HepG2 (cell line): ENCODE measurements around the gene RPS2. TPM values are rescaled to one million over a fixed set of nuclear protein-coding genes. Genes with fewer than 3 reads are reported as not detected.

Experiments
- FOSL1 ChIP-seq: sonication (generic); formaldehyde crosslinking; IDR thresholded peaks from 2 replicates; pipeline ENCODE4 v1.9.0; 2021; ENCODE audit warnings: missing genetic modification reagents, borderline replicate concordance
- GPN1 ChIP-seq: sonication (generic); formaldehyde crosslinking; IDR thresholded peaks from 2 replicates; pipeline ENCODE4 v1.5.1; 2020; ENCODE audit warnings: missing genetic modification reagents, borderline replicate concordance
- KLF13 ChIP-seq: sonication (generic); formaldehyde crosslinking; IDR thresholded peaks from 2 replicates; pipeline ENCODE4 v1.4.0; 2020; ENCODE audit warnings: mild to moderate bottlenecking, missing genetic modification reagents
- KMT2A ChIP-seq: sonication (generic); formaldehyde crosslinking; IDR thresholded peaks from 2 replicates; pipeline ENCODE4 v1.4.0; 2020; ENCODE audit warnings: missing genetic modification reagents
- MLLT10 ChIP-seq: sonication (generic); formaldehyde crosslinking; IDR thresholded peaks from 2 replicates; pipeline ENCODE4 v1.4.0; 2020; ENCODE audit warnings: missing genetic modification reagents
- NCOA2 ChIP-seq: sonication (generic); formaldehyde crosslinking; IDR thresholded peaks from 2 replicates; pipeline ENCODE4 v1.8.0; 2022; ENCODE audit warnings: inconsistent platforms
- TCF12 ChIP-seq, 2 experiments: fragments of 450-650 bp in 1 of 2; sonication (generic) in 1 of 2; formaldehyde crosslinking in 1 of 2; IDR thresholded peaks; 2 replicates each; pipeline versions ENCODE4 v1.6.1 to v1.8.0; 2017 to 2022; ENCODE audit warnings: antibody characterized with exemption in 1 of 2, mild to moderate bottlenecking in 1 of 2, missing genetic modification reagents in 1 of 2, moderate library complexity in 1 of 2
- ZBTB3 ChIP-seq: sonication (generic); formaldehyde crosslinking; IDR thresholded peaks from 2 replicates; pipeline ENCODE4 v1.4.0; 2020; ENCODE audit warnings: low read depth, mild to moderate bottlenecking, moderate library complexity, missing genetic modification reagents, borderline replicate concordance
- ZBTB7B ChIP-seq: sonication (generic); formaldehyde crosslinking; IDR thresholded peaks from 2 replicates; pipeline ENCODE4 v1.4.0; 2020; ENCODE audit warnings: missing genetic modification reagents
- ZFY ChIP-seq: sonication (generic); formaldehyde crosslinking; IDR thresholded peaks from 2 replicates; pipeline ENCODE4 v1.4.0; 2020; ENCODE audit warnings: missing genetic modification reagents
- ZNF230 ChIP-seq: sonication (generic); formaldehyde crosslinking; IDR thresholded peaks from 2 replicates; pipeline ENCODE4 v1.4.0; 2020; ENCODE audit warnings: mild to moderate bottlenecking, missing genetic modification reagents
- ZNF598 ChIP-seq: sonication (generic); formaldehyde crosslinking; IDR thresholded peaks from 2 replicates; pipeline ENCODE4 v1.5.1; 2020; ENCODE audit warnings: mild to moderate bottlenecking, missing genetic modification reagents, borderline replicate concordance
- ZNF761 ChIP-seq: sonication (generic); formaldehyde crosslinking; conservative IDR thresholded peaks from 2 replicates; pipeline ENCODE4 v1.4.0; 2020; ENCODE audit warnings: mild to moderate bottlenecking, missing genetic modification reagents
- ZNF766 ChIP-seq: sonication (generic); formaldehyde crosslinking; IDR thresholded peaks from 2 replicates; pipeline ENCODE4 v1.5.0; 2020; ENCODE audit warnings: missing genetic modification reagents, borderline replicate concordance
- ZNF839 ChIP-seq: sonication (generic); formaldehyde crosslinking; IDR thresholded peaks from 2 replicates; pipeline ENCODE4 v1.4.0; 2020; ENCODE audit warnings: missing genetic modification reagents, mild to moderate bottlenecking, borderline replicate concordance
- polyA plus RNA-seq, 8 experiments: library from polyadenylated mRNA; depleted of rRNA in 3 of 8; stranded (reverse) in 7 of 8; unstranded in 1 of 8; fragments of >200 nt; fragmentation: Illumina TruSeq in 4 of 8; extraction: Trizol in 4 of 8; gene quantifications; 2 replicates each; pipeline versions ENCODE4 v1.2.1 to v1.2.3, GENCODE V29; 2011 to 2016; ENCODE audit warnings: low read depth in 4 of 8, missing spikeins in 1 of 8, mixed read lengths in 1 of 8; ENCODE audit not compliant: insufficient read depth in 1 of 8
- total RNA-seq, 5 experiments: library from RNA; depleted of rRNA; stranded (reverse); fragments of >200 nt; fragmentation: Illumina TruSeq; extraction: Trizol; gene quantifications; 2 replicates each; pipeline ENCODE4 v1.2.3, GENCODE V29; 2016; ENCODE audit warnings: low read depth in 1 of 5
- TF ChIP-seq, protein P1 (sequence below): sonication (generic); formaldehyde crosslinking; IDR thresholded peaks from 2 replicates; pipeline ENCODE4 v1.8.0; 2023; ENCODE audit warnings: mild to moderate bottlenecking, missing genetic modification reagents
- TF ChIP-seq, protein P2 (sequence below): sonication (generic); formaldehyde crosslinking; IDR thresholded peaks from 2 replicates; pipeline ENCODE4 v1.4.0; 2020; ENCODE audit warnings: missing genetic modification reagents
- TF ChIP-seq, protein P3 (sequence below): sonication (generic); formaldehyde crosslinking; IDR thresholded peaks from 2 replicates; pipeline ENCODE4 v1.8.1; 2023; ENCODE audit warnings: mild to moderate bottlenecking, missing genetic modification reagents
- TF ChIP-seq, protein P4 (sequence below): sonication (generic); formaldehyde crosslinking; IDR thresholded peaks from 2 replicates; pipeline ENCODE4 v1.5.0; 2020; ENCODE audit warnings: mild to moderate bottlenecking, missing genetic modification reagents, moderate library complexity

The RPS2 gene
- total and polyA plus RNA-seq, 2 of the 13 experiments (the other 11 are each of a cell fraction or from before 2014, with no cell fraction given): 1,908 to 4,514 TPM

DNA sequence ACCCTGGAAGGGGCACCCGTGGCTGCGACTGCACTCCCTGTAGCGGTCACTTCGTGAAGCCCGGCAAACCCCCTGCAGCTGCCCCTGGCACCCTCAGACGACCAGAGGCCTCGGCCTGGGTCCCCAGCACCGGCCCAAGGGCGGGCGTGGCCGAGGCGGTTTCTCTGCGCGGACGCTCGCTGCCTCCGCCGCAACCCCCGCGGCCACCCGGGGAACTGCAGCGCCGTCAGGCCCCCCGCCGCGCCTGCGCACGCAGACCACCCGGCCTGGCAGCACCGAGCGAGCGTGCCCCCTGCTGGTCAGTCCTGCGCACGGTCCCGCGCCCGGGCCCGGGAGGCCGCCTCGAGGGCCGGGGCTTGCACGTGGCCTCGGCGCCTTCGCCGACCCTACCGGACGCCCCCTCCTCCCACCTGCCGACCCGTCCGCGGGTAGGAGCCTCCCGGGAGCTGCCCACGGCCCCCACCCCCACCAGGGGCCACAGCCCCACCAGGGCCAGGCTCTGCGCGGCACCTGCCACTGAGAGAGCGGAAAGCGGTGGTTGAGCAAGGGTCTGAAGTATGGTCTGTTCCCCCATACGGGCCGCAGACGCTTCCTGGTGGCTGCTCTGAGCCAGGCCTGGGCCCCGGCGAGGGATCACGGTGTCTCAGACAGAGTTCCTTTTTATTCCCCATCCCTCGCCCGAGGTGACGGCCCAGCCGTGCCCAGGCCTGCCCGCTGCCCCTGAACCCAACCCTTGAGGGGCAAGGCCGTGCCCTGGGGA lies 34.9 kb downstream of the RPS2 start (continued):
- TF ChIP-seq KLF13 (CRISPR knock-in tag) (no peak), ZBTB3 (peak; percentile 70; the same call in 1 of the 2 replicates), ZNF766 (CRISPR knock-in tag) (peak; percentile 94), ZFY (CRISPR knock-in tag) (peak; percentile 85), TCF12 (IDR thresholded peaks at IDR 0.05) (no peak), TCF12 (CRISPR knock-in tag; IDR thresholded peaks at IDR 0.05) (no peak), ZNF230 (0 out of 2 replicates have a peak, but pooled peaks have one; percentile 82), ZNF761 (CRISPR knock-in tag) (peak; percentile 92; the same call in 1 of the 2 replicates), GPN1 (CRISPR knock-in tag) (no peak; the same call in 1 of the 2 replicates), MLLT10 (CRISPR knock-in tag) (no peak), KMT2A (CRISPR knock-in tag) (no peak), ZNF598 (CRISPR knock-in tag) (no peak), FOSL1 (no peak), ZBTB7B (CRISPR knock-in tag) (peak; percentile 68; the same call in 1 of the 2 replicates), NCOA2 (no peak; the same call in 1 of the 2 replicates), ZNF839 (CRISPR knock-in tag) (no peak)
- TF ChIP-seq, protein P1, sequence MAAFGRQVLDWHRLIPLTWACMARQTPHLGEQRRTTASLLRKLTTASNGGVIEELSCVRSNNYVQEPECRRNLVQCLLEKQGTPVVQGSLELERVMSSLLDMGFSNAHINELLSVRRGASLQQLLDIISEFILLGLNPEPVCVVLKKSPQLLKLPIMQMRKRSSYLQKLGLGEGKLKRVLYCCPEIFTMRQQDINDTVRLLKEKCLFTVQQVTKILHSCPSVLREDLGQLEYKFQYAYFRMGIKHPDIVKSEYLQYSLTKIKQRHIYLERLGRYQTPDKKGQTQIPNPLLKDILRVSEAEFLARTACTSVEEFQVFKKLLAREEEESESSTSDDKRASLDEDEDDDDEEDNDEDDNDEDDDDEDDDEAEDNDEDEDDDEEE: no peak
- TF ChIP-seq, protein P2, sequence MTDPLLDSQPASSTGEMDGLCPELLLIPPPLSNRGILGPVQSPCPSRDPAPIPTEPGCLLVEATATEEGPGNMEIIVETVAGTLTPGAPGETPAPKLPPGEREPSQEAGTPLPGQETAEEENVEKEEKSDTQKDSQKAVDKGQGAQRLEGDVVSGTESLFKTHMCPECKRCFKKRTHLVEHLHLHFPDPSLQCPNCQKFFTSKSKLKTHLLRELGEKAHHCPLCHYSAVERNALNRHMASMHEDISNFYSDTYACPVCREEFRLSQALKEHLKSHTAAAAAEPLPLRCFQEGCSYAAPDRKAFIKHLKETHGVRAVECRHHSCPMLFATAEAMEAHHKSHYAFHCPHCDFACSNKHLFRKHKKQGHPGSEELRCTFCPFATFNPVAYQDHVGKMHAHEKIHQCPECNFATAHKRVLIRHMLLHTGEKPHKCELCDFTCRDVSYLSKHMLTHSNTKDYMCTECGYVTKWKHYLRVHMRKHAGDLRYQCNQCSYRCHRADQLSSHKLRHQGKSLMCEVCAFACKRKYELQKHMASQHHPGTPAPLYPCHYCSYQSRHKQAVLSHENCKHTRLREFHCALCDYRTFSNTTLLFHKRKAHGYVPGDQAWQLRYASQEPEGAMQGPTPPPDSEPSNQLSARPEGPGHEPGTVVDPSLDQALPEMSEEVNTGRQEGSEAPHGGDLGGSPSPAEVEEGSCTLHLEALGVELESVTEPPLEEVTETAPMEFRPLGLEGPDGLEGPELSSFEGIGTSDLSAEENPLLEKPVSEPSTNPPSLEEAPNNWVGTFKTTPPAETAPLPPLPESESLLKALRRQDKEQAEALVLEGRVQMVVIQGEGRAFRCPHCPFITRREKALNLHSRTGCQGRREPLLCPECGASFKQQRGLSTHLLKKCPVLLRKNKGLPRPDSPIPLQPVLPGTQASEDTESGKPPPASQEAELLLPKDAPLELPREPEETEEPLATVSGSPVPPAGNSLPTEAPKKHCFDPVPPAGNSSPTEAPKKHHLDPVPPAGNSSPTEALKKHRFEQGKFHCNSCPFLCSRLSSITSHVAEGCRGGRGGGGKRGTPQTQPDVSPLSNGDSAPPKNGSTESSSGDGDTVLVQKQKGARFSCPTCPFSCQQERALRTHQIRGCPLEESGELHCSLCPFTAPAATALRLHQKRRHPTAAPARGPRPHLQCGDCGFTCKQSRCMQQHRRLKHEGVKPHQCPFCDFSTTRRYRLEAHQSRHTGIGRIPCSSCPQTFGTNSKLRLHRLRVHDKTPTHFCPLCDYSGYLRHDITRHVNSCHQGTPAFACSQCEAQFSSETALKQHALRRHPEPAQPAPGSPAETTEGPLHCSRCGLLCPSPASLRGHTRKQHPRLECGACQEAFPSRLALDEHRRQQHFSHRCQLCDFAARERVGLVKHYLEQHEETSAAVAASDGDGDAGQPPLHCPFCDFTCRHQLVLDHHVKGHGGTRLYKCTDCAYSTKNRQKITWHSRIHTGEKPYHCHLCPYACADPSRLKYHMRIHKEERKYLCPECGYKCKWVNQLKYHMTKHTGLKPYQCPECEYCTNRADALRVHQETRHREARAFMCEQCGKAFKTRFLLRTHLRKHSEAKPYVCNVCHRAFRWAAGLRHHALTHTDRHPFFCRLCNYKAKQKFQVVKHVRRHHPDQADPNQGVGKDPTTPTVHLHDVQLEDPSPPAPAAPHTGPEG (CRISPR knock-in tag): no peak
- TF ChIP-seq, protein P3, sequence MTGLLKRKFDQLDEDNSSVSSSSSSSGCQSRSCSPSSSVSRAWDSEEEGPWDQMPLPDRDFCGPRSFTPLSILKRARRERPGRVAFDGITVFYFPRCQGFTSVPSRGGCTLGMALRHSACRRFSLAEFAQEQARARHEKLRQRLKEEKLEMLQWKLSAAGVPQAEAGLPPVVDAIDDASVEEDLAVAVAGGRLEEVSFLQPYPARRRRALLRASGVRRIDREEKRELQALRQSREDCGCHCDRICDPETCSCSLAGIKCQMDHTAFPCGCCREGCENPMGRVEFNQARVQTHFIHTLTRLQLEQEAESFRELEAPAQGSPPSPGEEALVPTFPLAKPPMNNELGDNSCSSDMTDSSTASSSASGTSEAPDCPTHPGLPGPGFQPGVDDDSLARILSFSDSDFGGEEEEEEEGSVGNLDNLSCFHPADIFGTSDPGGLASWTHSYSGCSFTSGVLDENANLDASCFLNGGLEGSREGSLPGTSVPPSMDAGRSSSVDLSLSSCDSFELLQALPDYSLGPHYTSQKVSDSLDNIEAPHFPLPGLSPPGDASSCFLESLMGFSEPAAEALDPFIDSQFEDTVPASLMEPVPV (CRISPR knock-in tag): 0 out of 2 replicates have a peak, but pooled peaks have one; percentile 45
- TF ChIP-seq, protein P4, sequence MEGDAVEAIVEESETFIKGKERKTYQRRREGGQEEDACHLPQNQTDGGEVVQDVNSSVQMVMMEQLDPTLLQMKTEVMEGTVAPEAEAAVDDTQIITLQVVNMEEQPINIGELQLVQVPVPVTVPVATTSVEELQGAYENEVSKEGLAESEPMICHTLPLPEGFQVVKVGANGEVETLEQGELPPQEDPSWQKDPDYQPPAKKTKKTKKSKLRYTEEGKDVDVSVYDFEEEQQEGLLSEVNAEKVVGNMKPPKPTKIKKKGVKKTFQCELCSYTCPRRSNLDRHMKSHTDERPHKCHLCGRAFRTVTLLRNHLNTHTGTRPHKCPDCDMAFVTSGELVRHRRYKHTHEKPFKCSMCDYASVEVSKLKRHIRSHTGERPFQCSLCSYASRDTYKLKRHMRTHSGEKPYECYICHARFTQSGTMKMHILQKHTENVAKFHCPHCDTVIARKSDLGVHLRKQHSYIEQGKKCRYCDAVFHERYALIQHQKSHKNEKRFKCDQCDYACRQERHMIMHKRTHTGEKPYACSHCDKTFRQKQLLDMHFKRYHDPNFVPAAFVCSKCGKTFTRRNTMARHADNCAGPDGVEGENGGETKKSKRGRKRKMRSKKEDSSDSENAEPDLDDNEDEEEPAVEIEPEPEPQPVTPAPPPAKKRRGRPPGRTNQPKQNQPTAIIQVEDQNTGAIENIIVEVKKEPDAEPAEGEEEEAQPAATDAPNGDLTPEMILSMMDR (CRISPR knock-in tag): peak; percentile 90
